Effector CD4-positive, alpha-beta T cell (primary cell): ENCODE data around the gene SLC35F3.
"Not testable (repeated sequence)": the region's sequence is repeated elsewhere in the genome, so short reads cannot be mapped to it uniquely, and the experiment has no call there.

ENCODE experiments used
- DNase-seq: peaks from one replicate; pipeline ENCODE4 v3.0.0-alpha.2; 2020

Gene SLC35F3

GRCh38 chr1:234152344-234152743 is 247.9 kb downstream of the SLC35F3 start:
- not testable (repeated sequence) for DNase-seq

DNA sequence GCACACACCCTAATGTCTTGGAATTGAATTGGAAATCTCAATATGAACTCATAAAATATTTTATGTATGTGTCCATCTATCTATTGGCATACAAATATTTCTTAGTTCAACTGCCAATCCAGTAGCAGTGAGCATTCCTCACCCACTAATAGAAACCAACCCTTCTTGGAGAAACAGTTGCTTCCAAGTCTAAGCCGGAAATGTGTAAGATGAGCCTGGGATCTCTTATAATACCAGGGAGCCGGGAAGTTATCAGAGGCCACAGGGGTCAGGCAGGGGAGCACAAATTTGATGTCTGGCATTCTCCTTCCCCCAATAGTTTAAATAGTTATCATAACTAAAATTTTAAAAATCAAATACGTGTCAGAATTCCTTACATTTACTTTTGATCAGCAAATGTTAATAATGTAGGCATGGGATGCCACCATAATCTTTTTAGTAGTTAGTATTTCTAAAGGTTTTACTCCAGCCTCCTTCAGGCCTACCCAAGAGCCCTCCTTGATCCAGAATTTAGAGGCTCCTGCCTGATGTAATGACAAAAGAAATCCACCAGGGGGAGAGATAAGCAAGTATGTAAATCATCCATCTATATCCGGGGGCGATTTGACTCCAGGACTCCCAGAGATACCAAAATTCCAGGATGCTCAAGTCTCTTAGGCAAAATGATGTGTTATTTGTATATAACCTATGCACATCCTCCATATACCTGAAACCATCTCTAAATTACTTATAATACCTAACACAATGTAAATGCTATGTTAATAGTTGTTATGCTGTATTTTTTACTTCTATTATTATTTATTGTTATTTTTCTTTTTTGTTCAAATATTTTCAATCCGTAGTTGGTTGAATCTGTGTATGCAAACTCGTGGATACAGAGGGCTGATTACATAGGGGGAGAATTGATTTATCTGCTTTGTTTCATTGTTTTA is 250.1 kb downstream of the SLC35F3 start:
- DNase-seq, result no peak

- no peak for DNase-seq
Observed at GRCh38 chr1:234162661-234163060, 258.2 kb downstream of the SLC35F3 start.

DNA sequence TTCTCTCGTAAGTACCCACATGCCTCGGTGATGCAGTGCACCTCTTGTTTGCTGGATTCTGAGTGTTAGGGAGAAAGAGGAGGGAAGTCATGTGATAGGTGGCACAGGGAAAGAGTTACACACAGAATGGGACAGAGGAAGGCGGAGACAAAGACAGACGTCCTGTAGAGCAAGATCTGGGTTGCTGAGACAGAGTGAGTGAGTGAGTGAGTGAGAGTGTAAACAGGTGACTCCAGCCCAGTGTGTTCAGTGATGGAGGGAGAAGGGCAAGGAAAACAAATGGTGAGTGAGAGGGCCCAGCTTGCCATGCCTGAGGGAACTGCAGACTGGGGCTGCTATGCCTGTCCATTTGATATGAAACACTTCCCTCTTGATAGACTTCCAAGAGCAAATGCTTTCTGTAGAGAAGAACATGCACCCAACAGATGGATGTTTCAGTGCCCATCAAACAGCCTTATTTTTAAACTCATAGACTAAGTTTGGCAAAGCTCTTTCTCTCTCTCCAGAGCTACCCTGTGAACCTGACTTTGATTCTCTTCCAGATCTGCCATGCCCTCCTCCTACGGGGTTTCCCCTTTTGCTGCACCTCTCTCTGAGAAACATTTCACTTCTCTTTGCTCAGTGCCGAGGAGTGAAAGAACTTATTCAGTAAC is 258.9 kb downstream of the SLC35F3 start:
- DNase-seq, result no peak

DNA sequence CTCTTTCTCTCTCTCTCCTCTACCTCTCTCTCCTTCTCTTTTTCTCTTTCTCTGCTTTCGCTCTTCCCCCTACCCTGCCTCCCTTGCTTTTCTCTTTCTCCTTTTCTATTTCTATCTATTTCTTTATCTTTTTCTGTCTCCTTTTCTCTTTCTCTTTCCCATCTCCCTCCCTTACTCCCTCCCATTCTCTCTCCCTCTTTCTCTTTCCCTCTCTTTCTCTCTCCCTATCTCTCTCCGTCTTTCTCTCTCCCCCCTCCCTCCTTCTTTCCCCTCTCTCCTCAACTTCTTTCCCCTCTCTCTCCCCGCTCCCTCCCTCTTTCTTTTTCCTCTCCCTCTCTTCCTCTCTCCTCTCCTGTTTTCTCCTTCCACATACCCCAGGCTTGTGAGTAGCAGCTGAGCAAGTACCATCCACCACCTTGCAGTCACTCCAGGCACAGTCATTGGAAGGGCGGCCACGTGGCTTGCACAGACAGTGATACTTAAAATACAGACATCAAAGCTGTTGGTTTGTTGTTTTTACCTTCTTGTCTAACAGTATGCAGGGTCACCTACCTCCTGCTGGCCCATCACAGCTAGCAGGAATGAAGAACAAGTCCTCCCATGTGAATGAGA is 259.7 kb downstream of the SLC35F3 start:
- DNase-seq, result no peak

- no peak for DNase-seq
Observed at GRCh38 chr1:234168061-234168724, 263.7 kb downstream of the SLC35F3 start.

DNA sequence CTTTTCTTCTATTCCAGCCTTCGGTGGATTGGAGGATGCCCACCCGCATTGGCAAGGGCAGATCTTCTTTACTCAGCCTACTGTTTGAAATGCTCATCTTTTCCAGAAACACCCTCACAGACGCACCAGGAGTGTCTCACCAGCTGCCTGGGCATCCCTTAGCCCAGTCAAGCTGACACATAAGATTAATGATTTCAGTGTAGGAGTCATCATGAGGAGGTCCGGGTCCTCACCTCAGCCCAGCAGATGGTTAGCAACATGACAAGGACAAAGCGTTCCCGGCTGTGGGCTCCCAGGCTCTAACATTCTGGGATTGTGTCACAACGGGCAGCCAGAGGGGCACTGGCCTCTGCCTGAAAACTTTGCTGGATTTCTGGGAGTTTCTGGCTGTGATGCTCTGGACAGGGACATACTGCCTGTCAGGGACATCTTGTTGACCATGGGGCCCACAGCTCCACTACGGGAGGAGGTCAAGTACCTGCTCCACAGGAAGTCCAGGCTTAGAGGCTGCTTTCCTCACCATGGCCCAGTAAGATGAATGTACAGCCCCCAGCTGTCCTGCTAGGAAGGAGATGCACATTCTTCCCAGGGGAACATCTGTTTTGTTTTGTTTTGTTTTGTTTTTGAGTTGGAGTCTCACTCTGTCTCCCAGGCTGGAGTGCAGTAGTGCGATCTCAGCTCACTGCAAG is 264.8 kb downstream of the SLC35F3 start:
- no peak for DNase-seq

- DNase-seq, result no peak
Observed at GRCh38 chr1:234170067-234170466, 265.6 kb downstream of the SLC35F3 start.

- DNase-seq, result no peak
Observed at GRCh38 chr1:234170622-234171021, 266.1 kb downstream of the SLC35F3 start.

DNA sequence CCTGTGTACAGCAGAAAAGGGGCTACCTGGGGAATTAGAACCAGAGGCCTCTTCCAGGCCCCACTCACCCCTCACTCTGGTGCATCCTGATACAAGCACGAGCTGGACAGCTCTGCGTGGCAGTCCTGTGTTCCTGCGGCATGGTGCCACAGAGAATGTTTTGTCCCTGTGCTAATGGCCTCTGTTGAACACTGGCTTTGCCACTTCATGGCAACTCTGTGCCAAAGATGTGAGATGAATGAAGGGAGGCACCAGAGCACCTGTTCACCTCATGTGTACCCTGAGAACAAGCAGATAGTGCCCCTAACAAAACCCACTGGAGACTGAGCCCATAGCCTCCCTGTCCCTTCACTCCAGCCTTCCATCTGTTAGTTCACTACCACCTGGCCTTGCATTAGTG is 269.5 kb downstream of the SLC35F3 start:
- no peak for DNase-seq

- no peak for DNase-seq
Observed at GRCh38 chr1:234175363-234175762, 270.9 kb downstream of the SLC35F3 start.

GRCh38 chr1:234176000-234176399 is 271.5 kb downstream of the SLC35F3 start:
- DNase-seq, result no peak

GRCh38 chr1:234176847-234177246 is 272.4 kb downstream of the SLC35F3 start:
- DNase-seq, result not testable (repeated sequence)

GRCh38 chr1:234185438-234185837 is 281.0 kb downstream of the SLC35F3 start:
- DNase-seq, result no peak

DNA sequence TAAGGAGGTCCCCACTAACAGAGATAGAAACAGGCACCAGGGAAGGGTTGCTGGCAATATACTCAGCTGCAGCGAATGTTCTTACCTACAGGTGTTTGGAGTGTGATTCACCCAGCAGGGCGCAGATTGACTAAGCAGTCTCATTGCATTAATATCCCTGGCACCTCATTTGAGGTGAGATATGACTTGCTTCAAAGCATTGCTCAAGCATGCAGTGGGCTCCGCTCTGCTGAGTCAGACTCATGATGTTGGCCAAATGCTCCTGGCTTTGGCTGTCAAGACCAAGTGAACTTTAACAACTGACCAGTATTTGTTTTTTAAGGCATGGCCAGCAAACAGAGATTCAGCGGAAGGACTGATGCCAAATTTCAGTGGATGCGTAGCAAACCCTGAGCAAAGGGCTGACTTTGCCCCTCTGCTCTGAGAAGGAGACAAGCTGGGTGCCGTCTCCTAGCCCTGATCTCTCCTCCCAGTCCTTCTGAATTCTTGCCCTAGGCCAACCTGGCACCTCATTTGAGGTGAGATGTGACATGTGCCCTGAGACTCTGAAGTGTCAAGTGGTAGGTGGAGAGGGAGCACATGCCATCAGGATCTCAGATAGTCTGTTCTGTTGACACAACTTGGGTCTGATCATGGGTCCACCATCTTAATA is 281.7 kb downstream of the SLC35F3 start:
- no peak for DNase-seq

DNA sequence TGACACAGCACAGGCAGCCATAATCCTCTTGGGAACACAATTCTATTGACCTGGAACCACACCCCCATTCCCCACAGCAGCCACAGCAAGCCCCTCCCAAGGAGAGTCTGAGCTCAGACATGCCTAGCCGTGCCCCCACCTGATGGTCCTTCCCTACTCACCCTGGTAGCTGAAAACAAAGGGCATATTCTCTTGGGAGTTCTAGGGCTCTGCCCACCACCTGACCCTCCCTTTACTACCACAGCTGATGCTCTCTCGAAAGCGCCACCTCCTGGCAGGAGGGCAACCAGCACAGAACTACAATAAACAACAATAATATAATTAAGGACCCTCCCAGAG is 283.9 kb downstream of the SLC35F3 start:
- no peak for DNase-seq

- DNase-seq, result no peak
Observed at GRCh38 chr1:234197839-234198238, 293.4 kb downstream of the SLC35F3 start.

DNA sequence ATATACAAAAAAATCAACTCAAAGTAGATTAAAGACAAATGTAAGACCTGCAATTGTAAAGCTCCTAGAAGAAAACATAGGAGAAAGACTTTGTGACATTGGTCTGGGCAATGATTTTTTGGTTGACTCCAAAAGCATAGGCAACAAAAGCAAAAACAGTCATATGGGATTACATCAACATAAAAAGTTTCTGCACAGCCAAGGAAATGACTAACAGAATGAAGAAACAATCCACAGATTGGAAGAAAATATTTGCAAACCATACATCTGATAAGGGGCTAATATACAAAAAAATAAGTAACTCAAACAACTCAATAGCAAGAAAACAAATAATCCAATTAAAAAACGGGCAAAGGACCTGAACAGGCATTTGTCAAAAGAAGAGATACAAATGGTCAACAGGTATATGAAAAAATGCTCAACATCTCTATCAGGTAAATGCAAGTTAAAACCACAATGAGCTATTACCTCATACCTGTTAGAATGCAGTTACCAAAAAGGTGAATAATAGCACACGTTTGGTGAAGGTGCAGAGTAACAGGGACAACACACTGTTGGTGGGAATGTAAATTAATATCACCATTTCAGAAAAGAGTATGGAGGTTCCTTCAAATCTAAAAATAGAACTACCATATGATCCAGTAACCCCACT is 295.1 kb downstream of the SLC35F3 start:
- no peak for DNase-seq

DNA sequence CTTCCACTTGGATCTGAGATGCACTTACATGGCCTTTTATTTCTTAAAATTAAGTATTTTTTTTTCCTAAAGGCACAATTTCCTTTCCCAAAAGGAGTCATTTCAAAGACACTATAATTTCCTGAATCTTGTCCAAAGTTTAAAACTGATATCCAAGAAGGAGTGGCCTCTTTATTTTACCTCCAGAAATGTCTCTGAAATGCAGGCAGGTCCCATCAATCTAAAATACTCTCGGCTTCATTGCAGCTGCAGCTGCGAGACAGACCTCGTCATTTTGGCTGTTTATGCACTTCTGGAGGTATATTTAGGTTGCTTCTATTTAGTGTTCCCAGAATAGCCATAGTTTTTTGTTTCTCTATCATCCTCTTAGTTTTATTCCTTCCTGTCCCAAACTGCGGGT is 296.1 kb downstream of the SLC35F3 start:
- DNase-seq, result no peak

GRCh38 chr1:234201600-234201999 is 297.1 kb downstream of the SLC35F3 start:
- no peak for DNase-seq

- DNase-seq, result no peak
Observed at GRCh38 chr1:234205966-234206365, 301.5 kb downstream of the SLC35F3 start.
